Activated naive CD4-positive, alpha-beta T cell treated with anti-CD3 and anti-CD28 coated beads, Interleukin-2, amount 50 U/mL, for 16 hours (primary cell): Measurements from ENCODE around the gene MRC2.

ENCODE experiments used
- DNase-seq: peaks from one replicate; pipeline ENCODE4 v3.0.0-alpha.2; 2020

Gene MRC2

DNA sequence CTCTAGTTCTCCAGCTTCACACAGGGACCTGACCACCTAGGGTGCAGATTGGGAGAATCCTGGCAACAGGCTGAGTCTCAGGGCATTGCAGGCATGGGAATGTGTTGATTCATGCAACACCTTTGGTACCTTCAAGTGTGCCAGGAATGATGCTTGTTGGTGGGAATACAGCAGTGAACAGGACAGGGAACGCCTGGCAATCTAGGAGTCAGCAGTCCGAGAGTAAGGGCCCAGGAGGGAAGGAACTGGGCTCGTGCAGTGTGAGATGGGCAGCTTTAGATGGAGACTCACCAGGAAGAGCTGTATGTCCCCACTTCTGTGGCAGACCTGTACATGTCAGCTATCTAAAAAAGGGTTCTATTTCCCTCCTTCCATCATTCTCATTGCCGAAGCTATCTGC lies 12.0 kb upstream of the MRC2 start:
- DNase-seq: no peak

DNA sequence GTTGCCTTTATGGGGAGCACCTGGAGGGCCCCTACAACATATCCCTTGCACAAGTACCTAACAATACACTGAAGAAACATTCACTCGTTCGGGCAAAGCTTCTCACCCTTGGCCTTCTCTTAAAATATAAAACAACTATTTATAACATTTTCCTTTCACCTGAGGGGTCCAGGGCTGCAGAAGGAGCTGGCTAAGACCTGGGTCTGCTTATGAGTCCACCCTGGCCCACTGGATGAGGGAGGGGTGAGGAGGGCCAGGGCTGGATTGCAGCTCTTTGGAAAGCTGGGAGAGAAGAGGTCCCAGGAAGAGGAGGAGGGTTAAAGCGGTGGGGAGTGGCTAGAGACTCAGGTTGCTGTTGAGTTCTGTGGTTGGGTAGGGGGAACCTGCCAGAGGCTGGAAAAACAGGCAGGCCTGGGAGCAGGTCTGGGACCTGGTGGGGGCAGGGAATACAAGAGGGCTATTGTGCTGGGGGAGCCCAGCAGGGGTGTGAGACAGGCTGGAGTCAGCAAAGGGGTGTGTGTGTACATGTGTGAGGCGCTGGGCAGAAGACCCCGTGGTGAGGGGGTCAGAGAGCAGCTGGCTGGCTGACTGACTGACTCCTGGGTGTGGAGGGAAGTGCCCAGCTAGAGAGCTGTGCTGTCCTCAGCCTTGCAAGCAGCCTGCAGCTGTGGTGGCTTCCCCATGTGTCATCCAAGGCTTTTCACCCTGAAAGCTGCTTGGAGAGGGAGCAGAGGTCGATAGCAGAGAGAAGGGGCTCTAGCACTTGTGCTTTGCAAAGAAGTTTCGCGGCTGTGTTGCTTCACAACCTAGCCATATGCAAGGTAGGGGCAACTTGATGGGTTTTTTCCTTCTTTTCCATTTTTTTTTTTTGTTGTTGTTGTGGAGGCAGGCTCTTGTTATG lies 10.2 kb upstream of the MRC2 start:
- DNase-seq: no peak

DNA sequence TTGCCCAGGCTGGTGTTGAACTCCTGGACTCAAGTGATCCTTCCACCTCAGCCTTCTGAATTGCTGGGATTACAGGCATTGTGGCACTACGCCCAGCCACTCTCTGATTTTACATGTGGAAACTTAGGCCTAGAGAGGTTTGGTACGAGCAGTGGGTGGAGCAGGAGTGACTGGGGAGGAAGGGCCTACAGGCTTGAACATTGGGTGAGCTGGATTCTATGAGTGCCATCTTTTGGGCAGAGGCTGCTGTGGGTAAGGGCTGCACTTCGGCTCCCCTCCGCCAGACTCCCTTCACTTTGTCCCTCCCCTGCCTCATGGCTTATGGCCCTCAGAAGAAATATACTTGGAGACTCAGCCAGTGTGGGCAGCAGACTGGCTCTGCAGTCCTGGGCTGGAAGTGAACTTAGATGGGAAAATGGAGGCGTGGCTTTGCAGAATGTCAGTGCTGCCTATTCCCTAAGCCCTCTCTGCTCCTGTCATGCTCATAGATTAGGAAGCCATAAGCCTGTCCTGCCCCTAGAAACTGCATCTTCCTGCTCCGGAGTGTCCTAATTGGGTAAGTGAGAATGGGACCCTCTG lies 9.5 kb upstream of the MRC2 start:
- DNase-seq: no peak

DNA sequence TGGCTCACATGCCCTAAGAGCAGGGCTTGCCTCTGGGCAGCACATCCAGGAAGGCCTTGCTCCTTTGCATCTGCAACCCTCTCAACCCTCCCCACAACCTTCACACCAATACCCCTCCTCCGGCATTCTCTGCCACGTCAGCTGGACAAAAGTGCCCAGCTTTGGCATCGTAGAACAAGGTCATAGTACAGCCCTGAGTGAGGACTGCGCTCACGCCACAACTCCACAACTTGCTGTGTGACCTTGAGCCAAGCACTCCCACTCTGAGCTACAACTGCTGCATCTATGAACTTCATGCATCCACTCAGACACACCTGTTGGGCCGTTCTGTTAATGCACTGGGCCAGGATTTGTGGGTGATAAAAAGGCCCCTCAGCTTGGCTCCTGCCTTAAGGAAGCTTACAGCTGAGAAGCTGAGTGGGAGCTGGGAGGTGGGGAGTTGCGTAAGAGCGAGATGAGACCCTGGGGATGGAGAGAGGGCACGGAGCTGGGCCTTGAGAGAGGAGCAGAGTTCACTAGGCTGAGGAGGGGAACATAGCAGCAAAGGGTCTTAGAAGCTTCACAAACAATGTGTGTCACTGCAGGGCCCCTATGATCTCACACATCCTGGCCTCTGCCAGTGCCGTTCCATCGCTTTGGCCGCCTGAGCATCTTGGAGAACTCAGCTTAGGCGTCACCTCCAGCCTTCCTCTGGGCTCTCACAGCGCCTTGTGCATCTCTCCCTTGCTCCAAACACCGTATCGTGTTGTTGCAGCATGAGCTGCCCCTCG lies 8.6 kb upstream of the MRC2 start:
- no peak for DNase-seq

DNA sequence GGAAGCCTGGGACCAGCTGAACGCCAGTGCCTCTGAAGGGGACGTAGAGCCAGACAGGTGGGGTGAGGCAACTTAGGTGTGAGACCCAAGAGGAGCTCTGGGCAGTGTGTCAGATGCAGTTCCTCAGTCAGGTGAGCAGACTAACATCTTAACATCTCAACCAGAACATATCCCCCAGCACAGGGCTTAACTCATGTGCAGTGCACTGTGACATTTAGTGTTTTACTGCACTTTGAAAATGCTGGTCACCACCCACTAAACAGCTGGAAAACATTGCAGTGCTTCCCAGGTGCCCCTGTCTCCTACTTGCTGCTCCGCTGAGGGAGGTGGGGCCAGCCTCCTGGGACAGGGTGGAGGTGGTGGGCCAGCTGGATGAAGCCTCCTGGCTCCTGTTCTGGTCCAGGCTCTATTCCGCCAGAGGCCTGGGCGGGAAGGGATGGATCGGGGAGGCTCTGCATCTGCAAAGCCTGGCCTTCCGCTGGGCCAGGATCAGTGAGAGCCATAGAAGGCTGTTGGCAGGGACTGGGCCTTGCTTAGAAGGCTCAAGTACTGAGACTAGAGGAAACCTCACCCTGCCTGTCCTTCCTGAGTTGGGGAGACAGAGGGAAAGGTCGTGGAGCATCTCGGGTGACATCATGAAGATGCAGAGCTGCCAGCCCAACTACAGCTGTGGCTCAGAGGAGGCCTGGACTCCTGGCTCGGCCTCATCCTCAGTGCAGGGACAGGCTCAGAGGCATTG lies 7.9 kb upstream of the MRC2 start:
- no peak for DNase-seq

DNA sequence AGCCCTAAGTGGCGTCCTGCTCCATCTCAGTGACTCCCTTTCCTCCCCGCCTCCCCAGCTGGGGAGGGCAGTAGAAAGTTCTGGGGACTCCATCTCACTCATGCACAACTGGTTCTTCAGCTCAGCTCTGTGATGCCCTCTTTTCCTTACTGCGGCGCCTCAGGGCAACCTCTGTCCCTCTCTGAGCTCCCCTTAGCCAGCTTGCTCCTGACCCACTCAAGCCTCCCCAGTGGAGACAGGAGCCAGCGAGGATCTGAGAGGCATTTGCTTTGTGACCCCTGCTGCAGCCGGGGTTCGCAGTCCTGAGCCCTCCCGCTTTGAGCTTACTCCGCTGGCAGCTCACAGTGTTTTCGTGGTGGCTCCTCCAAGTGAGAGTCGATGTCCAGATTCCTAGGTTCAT lies 6.2 kb upstream of the MRC2 start:
- DNase-seq: no peak

DNA sequence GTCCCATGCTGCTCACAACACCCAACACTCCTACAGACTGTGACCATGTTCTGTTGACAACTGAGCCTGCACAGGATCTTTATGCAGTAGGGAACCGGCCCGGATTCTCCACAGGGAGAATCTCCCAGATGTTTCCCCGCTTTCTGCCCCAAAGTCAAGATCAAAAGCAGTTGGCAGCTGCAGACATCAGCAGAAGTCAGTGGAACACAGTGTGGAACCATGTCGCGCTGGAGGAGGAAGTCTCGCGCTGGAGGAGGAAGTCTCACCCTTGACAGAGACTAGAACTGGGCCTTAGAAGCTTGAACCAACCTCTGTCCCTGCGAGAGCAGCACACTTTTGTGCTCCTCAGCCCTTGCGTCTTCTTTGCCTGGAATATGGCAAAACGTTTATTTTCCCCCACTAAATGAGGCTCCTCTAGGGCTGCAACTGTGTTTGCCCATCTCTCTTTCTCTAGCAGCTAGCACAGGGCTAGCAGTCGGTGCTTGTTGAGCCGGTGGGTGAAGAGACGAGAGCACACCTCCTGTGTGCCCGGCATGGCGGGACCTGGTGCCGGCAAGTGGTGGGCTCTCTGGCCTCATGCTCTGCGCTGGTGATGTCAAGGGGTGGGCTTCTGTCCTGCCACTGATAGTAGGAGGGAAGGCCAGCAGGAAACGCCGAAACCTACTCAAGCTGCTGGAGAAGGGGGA lies 2.1 kb upstream of the MRC2 start:
- DNase-seq: no peak

DNA sequence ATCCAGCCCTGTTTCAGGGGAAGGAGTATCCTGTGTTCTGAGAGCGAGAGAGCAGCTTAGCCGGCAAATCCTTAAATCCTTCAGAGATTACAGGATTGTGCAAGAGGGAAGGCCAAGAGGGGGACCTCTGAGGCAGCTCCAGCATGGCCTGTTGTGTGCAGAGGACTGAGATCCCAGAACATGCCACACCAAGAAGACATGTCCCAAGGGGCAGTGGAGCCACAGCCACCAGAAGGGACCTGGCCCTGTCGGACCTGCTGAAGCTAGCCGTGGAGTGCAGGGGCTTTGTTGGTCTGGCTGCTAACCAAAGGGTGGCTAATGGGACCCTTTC lies 1.6 kb upstream of the MRC2 start:
- no peak for DNase-seq

DNA sequence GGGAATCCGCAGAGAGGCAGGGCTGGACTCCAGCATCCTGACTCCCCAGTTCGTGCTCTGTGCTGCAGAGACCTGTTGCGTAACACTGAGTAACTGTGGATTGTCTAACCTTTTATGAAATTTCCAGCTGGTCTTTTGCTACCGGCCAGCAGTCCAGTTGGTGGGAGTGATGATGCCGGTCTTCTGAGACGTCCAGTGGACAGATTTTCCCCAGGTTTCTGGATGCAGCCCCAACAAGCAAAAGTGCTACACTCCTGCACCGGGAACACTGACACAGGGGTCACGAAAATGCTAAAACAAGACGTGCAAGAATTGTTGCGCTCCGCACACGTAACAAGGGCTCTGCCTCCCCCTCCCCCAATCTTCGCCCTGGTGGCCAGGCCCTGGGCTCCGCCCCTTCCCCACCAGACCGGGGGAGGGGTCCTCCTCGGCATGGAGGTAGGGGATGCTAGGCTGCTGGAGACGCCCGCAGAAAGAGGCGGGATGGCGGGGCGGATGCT lies 701 bp upstream of the MRC2 start:
- DNase-seq: no peak

DNA sequence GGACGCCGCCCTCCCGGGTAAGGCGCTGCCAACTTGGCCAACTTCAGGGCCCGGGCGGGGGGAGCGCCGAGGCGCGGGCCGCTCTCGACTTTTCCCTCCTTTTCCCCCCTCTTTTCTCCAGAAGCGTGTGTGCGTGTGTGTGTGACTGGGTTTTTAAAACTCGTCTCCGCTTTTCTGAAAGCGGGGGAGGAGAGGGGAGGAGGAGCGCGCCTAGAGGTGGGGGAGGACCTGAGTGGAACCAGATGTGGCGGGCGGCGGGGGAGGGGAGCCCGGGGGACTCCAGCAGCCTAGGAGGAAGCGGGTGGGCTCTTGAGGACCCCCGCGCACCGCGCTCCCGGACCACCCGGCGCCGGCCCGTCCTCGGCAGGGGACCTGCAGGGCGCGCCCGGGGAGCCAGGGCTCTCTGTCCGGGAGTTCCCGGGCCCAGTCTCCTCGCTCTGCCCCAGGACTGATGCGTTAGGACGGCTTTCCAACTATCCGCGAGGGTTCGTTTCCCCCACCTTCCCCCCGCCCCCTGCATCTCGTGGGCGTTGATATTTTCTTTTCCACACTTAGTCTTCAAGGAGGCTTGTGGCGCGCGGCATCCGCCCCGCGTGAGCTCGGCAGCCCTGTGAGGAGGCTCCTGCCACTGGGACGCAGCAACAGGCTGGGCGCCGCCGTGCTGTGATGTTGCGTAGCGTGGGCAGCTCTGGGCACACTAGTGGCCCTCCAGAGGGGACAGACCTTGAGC lies 599 bp downstream of the MRC2 start:
- DNase-seq: peak; percentile 49

DNA sequence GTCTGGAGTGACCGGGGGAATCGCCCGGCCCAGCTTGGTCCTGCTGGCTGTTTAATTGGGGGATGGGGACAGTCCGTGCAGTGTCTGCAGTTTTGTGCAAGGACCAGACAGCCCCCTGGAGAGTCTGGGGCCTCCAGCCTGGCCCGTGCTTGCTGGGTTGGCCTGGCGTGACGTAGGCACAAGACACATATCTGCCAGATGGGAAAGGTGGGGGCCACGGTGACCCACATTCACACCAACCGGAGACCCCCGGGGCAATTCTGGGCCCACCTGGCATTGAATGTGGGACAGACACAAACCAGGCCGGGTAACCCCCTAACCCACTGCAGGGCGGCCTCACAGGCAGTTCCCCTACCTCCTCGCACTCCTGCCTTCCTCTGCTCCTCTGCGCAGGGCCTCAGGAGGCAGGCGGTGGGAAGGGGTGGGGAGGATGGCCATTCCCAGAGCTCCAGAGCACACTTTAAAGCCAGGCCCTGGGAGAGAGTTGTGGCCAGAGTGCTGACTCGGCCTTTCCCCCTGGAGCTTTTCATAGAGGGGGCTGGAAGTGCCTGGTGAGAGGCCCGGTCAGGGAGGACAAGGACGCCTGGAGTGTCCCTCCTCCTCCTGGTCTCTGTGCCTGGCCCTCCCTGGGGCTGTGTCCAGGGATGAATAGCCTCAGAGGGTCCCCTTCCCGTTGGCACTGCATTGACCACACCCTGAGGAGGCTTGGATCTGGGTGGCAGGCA lies 1.5 kb downstream of the MRC2 start:
- no peak for DNase-seq

DNA sequence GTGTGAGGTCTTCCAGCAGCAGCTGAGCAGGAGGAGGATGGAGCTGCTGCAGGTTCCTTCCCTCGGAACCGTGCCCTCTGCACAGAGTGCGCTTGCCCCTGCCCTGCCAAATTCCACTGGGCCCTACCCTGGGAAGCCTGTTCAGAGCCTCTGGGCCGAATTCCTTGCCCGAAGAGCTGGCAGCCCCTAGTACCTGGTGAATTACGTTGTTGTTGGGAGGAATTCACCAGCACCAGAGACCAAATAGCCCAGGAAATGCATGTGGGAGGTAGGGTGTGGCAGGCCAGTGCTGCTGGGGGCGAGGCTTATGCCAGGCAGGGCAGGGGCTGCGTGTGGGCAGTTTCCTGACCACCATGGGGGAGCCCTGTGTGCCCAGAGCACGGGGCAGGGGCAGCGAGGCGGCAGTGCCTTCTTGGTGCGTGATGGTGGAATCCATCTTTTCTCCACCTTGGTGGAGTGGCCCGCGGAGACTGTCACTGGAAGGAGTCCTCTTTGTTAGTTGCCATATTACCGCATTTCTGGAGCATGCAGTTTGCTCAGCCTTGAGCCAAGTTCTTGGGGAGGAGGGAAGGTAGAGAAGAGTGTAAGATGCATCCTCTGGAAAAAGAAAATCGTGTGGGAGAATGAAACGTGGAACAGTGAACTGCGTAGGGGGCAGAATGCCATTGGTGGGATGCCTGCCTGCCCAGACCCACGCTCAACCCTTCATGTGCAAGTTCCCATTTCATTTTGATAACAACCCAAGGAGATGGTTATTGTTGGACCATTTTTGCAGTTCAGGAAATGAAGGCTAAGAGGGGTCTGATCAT lies 2.3 kb downstream of the MRC2 start:
- DNase-seq: no peak

DNA sequence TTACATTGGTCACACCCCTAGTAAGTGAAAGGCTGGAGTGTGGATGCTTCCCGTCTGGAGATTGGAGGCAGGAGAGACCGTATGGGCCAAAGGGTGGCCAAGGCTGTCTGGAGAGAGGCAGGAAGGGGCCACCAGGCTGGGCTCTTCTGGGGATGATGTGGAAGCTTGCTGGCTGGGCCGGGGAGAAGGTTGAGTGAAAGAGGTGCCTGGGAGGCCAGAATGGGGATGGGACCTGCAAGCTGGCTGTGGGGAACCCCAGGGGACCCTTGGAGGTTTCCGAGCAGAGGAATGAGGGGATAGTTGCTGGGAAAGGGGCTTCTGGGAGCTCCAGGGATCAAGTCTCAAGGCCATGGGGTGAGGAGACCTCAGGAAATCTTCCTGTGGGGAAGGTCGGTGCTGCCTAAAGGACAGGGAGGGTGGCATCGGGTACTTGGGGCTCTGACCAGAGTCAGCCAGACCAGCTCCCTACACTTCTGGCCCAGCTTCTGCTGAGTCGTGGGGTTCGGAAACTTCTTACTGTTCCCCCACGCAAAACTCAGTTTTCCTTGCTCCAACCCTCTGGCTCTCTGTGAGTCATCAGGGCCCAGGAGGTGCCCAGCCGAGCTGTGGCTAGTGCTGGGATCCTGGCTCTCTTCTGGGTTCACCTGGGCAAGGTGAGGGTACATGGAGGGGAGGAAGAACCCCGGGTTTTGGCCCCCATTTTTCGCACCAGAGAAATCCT lies 3.1 kb downstream of the MRC2 start:
- no peak for DNase-seq

DNA sequence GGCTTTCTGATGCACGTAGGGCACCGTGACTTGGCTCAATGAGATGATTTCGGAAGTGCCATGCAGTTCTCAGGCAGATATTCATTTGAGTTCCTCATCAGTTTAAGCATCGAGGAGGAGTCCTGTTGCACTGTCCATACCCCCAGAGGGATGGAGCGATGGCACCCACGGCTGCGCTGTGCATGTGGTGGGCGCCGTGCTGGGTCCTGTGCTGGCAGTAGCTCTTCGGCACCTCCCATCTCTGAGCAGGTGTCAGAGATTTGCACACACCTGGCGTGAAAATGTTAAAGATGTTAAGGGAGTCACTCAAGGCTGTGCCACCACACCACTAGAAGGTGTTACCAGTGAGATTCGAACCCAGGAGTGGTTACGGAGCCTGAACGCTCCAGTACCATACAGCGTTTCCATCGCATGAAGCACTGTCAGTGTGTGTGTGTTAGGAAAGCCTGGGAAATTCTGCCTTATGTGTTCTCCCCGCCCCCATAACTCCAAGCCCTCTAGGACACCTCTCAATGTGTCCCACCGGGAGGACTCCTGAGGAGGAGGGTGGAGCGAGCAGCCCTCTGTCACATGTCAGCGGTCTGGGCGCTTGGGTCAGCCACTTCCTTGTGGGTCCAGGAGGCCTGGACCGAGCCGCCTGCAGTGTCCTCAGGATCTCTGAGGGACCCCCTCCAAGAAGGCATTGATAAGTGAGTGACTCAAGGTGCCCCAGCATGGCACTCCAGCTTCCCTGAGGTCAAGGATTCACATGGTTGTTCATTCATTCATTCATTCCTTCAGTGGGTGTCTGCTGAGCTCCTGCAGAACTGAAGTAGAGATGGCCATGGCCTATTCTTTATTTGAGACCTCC lies 3.8 kb downstream of the MRC2 start:
- no peak for DNase-seq

DNA sequence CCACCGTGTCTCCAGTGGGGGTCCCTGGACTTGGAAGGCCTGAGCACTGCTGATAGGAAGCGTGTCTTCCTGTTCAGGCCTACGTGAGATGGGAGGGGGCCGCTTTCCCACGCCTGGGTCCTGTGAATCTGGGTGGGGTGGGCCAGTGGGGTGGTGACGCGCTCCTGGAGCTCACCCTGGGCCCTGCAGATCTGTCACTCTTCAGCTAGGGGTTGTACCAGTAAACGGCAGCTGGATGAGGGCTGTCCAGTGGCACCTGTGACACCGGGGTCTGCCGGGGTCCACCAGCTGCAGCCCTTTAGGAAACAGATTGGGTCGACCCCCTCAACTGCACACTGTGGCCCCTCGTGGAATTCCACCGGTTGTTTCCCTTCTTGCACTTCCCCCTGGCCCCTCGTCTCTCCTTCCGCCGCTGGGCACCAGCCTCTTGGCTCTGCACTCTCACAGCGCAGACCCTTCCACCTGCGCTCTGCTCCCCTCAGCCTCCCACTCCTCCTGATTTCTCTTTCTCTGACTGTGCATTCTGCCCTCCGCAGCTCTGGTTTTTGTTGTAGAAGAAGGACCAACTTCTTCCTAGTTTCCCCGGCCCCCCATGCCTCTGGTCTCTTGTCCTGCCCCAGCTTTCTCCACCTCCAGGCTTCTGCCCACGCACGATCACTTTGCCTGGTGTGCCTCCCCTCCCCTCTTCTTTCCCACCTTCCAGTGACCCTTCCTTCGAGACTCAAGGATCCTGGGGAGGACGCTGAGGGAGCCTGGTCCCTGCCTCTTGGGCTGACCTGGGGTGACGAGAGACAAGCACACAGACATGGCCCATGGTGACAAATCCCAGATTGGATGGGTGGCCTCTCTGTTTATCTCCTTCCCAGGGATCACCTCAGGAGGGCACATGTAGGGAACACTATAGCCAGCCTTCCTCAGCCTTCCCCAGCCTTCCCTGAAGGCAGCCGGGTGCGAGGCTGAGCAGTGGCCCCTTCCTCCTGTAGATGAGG lies 4.8 kb downstream of the MRC2 start:
- DNase-seq: no peak

DNA sequence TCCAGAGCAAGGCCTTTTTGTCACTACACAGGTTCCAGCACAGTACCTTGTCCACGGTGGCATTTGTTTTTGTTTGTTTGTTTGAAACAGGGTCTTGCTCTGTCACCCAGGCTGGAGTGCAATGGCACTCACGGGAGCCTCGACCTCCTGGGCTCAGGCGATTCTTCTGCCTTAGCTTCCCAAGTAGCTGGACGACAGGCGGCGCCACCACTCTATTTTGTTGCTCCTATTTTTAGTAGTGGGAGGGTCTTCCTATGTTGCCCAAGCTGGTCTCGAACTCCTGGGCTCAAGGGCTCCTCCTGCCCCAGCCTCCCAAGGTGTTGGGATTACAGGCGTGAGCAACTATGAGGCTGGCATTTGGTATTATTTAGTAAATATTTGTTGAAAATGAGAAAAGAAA lies 10.3 kb downstream of the MRC2 start:
- no peak for DNase-seq

DNA sequence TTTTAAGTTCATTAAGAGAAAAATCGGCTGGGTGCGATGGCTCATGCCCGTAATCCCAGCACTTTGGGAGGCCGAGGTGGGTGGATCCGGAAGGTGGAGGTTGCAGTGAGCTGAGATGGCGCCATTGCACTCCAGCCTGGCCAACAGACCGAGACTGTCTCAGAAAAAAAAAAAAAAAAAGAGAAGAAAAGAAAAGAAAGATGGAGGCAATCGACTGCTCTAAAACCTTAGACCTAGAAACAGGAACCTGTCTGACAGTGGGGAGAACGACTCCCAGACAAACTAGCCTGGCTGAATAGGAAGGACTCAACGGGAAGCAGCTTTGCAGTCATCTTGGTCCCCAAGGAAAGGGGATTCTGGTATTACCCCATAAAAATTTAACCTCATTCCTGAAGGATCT lies 13.7 kb downstream of the MRC2 start:
- DNase-seq: no peak
